Suppressor macrophage treated with lipopolysaccharide for 4 hours (primary cell): Measurements from ENCODE around the gene HAUS5.
"Not testable (repeated sequence)": the region's sequence is repeated elsewhere in the genome, so short reads cannot be mapped to it uniquely, and the experiment has no call there.

Experiments
- DNase-seq: peaks from one replicate; pipeline ENCODE4 v3.0.0-alpha.2; 2020

HAUS5 gene

GRCh38 chr19:35612559-35613321, at the start of gene HAUS5:
Gene HAUS5, plus strand, starts transcription at chr19:35612735. Its CDS starts 60 bp downstream, at chr19:35612795.
- peak; percentile 95 for DNase-seq

GRCh38 chr19:35562776-35563175, 49.8 kb upstream of the HAUS5 start:
- no peak for DNase-seq

GRCh38 chr19:35563207-35563829, 49.2 kb upstream of the HAUS5 start, which contains the start of gene ATP4A:
Gene ATP4A, minus strand, starts transcription at chr19:35563658. Its CDS starts 29 bp downstream, at chr19:35563629.
- DNase-seq: no peak

DNA sequence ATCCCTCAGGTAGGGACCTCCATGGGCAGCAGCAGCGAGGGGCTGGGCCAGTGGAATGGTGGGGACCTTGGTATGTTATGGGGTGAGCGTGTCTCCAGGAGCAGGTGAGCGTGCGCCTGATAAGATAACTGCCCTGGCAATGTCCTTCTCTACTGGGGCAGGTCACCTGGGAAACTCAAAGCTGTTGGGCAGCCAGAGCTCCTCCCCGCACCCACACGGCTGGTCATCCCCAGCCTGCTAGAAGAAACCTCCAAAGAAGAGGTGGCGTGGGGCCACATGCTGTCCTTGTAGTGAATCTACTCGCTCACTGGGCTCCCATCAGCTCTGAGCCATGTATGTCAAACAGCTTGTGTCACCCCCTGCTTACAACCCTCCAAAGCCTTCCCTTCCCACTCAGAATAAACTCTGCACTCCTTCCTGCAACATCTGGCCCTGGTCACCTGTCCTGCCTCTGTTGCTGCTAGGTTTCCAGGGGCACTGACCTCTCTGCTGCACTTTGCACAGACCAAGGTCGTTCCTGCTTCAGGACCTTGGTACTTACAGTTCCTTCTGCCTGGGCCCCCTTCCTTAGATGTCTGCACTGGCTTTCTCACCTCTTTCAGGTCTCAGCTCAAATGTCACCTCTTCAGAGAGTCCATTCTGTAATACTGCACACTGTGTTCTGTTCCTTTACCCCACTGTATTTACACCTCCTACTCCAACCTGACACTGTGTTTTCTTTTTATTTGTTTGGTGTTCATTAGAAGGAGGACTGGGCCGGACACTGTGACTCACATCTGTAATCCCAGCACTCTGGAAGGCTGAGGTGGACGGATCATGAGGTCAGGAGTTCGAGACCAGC, 47.3 kb upstream of the HAUS5 start:
- DNase-seq: no peak

DNA sequence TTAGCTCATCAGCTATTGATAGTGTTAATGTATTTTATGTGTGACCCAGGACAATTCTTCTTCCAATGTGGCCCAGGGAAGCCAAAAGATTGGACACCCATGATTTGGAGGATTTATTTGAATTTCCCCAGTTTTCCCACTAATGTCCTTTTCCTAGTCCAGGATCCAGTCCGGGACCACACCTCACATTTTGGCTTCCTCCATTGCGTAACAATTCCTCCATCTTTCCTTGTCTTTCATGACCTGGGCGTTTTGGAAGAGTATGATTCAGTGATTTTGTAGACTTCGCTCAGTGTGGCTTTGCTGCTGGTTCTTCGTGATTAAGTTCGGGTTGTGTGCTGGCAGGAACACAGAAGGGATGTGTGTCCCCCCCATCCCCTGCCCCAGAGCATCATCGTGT, 45.8 kb upstream of the HAUS5 start:
- no peak for DNase-seq

DNA sequence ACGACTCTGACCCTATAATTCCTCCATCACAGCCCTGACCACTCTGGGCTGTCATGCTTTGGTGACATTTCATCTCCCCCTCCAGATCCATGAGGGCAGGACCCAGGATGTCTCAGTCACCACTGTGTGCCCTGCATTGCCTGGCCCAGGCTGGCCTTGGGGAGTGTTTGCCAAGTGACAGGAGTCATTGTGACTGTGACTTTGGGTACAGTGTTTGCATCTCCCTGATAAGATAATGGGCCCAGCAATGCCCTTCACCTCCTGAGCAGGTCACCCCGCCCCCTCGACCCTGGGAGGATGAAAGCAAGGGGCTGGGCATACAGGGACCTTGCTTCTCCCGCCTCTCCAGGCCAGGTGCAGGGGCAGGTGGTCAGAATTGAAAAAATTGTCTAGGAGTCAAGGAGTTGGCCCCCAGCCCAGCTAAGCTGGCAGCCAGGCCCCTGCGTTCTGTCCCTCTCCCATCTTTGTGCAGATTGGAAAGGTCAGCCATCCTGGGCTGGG, 43.2 kb upstream of the HAUS5 start:
- DNase-seq: no peak

GRCh38 chr19:35571406-35571965, 41.0 kb upstream of the HAUS5 start:
- no peak for DNase-seq

DNA sequence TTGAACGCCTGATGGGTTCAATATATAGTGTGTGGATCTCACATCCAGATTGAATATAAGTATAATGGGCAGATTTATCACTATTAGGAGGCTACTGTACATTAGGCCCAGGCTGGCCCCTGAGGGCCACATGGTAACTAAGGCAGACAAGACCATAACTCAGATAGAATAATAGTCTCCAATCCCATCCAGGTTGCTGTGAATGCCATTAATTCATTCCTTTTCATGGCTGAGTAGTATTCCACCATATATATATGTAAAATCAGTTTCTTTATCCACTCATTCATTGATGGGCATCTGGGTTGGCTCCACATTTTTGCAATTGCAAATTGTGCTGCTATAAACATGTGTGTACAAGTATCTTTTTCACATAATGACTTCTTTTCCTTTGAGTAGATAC, 34.6 kb upstream of the HAUS5 start:
- no peak for DNase-seq

DNA sequence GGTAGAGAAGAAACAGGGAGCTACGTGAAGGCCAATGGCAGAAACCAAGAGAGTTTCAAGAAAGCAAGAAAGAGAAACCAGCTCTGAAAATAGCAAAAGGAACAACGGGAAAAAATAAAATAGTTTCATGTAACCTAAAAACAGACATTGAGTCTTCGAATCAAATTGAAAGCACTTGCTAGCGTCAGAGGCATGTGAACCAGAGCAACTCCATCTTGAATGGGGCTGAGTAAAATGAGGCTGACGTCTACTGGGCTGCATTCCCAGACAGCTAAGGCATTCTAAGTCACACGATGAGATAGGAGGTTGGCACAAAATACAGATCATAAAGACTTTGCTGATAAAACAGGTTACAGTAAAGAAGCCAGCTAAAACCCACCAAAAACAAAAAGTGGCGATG, 33.8 kb upstream of the HAUS5 start:
- DNase-seq: no peak

DNA sequence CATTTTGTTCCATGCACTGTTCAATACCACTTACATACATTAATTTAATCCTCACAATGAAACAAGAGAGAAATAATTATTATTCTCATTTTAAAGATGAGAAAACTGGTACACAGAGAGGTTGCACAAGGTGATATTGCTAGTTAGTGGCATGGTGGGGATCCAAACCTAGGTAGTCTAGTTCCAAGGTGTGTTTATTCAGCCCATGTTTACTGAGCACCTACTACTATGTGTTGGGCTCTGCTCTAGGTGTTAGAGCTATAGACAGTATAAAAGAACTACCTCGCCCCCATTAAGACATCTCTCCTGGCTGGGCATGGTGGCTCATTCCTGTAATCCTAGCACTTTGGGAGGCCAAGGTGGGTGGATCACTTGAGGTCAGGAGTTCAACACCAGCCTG, 29.8 kb upstream of the HAUS5 start:
- DNase-seq: no peak

GRCh38 chr19:35585848-35586247, 26.7 kb upstream of the HAUS5 start, which contains the start of gene PMIS2:
Gene PMIS2, plus strand, starts transcription at chr19:35586173. Its CDS starts 87 bp downstream, at chr19:35586260.
- DNase-seq: no peak

GRCh38 chr19:35587321-35587720, 25.2 kb upstream of the HAUS5 start:
- DNase-seq: no peak

DNA sequence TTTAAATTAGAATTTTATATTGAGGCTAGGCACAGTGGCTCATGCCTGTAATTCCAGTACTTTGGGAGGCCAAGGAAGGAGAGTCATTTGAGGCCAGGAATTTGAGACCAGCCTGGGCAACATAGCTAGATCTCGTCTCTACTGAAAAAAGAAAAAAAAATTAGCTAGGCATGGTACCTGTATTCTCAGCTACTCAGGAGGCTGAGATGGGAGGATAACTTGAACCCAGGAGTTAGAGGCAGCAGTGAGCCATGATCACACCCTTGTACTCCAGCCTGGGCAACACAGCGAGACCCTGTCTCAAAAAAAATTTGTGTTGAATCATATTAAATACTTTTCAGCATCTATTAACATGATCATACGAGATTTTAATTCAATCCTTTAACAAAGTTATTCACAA, 21.7 kb upstream of the HAUS5 start:
- no peak for DNase-seq

- peak; percentile 47 for DNase-seq
Observed at GRCh38 chr19:35592226-35592625, 20.3 kb upstream of the HAUS5 start.

DNA sequence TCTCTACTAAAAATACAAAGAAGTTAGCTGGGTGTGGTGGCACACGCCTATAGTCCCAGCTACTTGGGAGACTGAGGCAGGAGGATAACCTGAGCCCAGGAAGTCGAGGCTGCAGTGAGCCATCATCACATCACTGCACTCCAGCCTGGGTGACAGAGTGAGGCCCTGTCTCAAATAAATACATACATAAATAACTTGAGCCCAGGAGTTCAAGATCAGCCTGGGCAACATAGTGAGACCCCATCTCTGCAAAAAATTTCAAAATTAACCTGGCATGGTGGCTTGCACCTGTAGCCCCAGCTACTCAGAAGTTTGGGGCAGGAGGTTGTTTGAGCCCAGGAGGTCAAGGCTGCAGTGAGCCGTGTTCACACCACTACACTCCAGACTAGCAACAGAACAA, 17.5 kb upstream of the HAUS5 start:
- not testable (repeated sequence) for DNase-seq

DNA sequence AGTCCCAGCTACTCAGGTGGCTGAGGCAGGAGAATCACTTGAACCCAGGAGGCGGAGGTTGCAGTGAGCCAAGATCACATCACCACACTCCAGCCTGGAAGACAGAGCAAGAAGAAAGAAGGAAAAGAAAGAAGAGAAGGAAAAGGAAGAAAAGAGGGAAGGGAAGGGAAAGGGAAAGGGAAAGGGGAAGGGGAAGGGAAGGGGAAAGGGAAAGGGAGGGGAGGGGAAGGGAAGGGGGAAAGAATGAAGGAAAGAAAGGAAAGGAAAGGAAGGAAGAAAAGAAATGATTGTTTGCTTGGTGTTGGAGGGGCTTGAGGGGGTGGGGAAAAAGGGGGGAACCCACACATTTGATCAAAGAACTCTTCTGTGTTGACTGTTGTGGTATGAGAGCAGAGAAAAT, 16.6 kb upstream of the HAUS5 start:
- DNase-seq: no peak

GRCh38 chr19:35596366-35596999, 16.1 kb upstream of the HAUS5 start:
- DNase-seq: no peak

- no peak for DNase-seq
Observed at GRCh38 chr19:35601971-35602370, 10.6 kb upstream of the HAUS5 start.

GRCh38 chr19:35604436-35604835, 8.1 kb upstream of the HAUS5 start:
- not testable (repeated sequence) for DNase-seq

GRCh38 chr19:35607170-35607569, 5.4 kb upstream of the HAUS5 start:
- not testable (repeated sequence) for DNase-seq

DNA sequence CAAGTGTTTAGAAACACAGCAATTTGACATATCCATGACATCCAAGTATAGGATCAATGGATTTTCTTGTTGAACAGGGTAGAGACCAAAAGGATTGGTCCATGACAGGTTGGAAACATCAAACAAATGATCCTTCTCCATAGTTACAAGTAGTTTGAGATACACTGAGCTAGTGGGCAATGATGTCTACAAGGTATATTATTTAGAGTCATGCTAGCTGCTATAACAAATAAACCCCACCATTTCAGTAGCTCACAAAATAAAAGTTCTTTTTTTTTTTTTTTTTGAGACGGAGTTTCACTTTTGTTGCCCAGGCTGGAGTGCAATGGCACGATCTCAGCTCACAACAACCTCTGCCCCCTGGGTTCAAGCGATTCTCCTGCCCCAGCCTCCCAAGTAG, 4.9 kb upstream of the HAUS5 start:
- no peak for DNase-seq

DNA sequence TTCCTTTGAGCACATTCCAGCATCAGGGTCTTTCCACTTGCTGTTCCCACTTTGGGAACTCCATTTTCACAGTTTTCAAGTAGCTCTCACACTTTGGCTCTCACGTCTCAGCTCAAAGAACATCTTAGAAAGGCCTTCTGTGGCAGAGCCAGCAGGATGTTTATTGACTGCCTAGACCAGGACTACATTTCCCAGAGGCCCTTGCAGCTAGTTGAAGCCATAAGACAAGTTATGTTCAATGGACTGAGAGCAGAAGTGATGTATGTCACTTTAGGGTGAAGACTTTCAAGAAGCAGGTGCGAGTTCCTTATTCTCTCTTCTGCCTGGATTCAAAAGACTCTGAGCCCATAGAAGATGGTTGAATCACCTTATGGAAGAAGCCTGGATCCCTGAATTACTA, 4.3 kb upstream of the HAUS5 start:
- DNase-seq: no peak
